HuH-7 (cell line): ENCODE measurements around the gene IRF9.
A peak's percentile ranks its signal among the peaks of the same experiment; 100 is the strongest.

Source experiments
- DNase-seq: peaks from one replicate; pipeline ENCODE4 v3.0.0; 2011; ENCODE audit warnings: low spot score

IRF9 gene

GRCh38 chr14:24160850-24161804 is at the start of gene IRF9:
TSS of gene IRF9 (plus strand) at chr14:24161265. CDS start at chr14:24162145, 880 bp downstream.
- DNase-seq = peak; percentile 95

- DNase-seq = no peak
These were observed 47.7 kb upstream of the IRF9 start for GRCh38 chr14:24113379-24113800.

- peak; percentile 89 for DNase-seq
These were observed 47.1 kb upstream of the IRF9 start for GRCh38 chr14:24113801-24114531.

- peak; percentile 97 for DNase-seq
These were observed 46.3 kb upstream of the IRF9 start, which contains the start of the genes DCAF11 and NRL for GRCh38 chr14:24114532-24115421. TSS of gene DCAF11 (plus strand) at chr14:24114777. CDS start at chr14:24115595, 818 bp downstream. TSS of gene NRL (minus strand) at chr14:24114949. CDS start at chr14:24082848, 32,101 bp downstream.

- DNase-seq = no peak
These were observed 45.5 kb upstream of the IRF9 start for GRCh38 chr14:24115422-24116127.

GRCh38 chr14:24116128-24116814 is 44.8 kb upstream of the IRF9 start:
- DNase-seq = no peak

GRCh38 chr14:24117179-24117578 is 43.9 kb upstream of the IRF9 start:
- no peak for DNase-seq

GRCh38 chr14:24119691-24120090 is 41.4 kb upstream of the IRF9 start:
- DNase-seq = no peak

GRCh38 chr14:24121210-24121609 is 39.9 kb upstream of the IRF9 start:
- DNase-seq = no peak

- no peak for DNase-seq
These were observed 38.6 kb upstream of the IRF9 start for GRCh38 chr14:24122416-24122815.

- DNase-seq = no peak
These were observed 38.2 kb upstream of the IRF9 start for GRCh38 chr14:24122898-24123297.

GRCh38 chr14:24123424-24124417 is 37.3 kb upstream of the IRF9 start:
- DNase-seq = no peak

GRCh38 chr14:24126939-24127338 is 34.1 kb upstream of the IRF9 start:
- no peak for DNase-seq

- DNase-seq = no peak
These were observed 33.4 kb upstream of the IRF9 start for GRCh38 chr14:24127673-24128072.

- DNase-seq = no peak
These were observed 31.6 kb upstream of the IRF9 start for GRCh38 chr14:24129410-24129998.

GRCh38 chr14:24130380-24130716 is 30.7 kb upstream of the IRF9 start, which contains the start of gene FITM1:
TSS of gene FITM1 (plus strand) at chr14:24130659. CDS start at chr14:24131564, 905 bp downstream.
- DNase-seq = no peak

GRCh38 chr14:24130717-24131548 is 30.1 kb upstream of the IRF9 start:
- DNase-seq = no peak

GRCh38 chr14:24131549-24131966 is 29.5 kb upstream of the IRF9 start:
- no peak for DNase-seq
